GM12892 (cell line): ENCODE measurements around the gene C22orf31.

Experiments used
- POLR2A ChIP-seq: IDR thresholded peaks from 2 replicates; pipeline ENCODE4 v1.6.1; 2011; ENCODE audit warnings: low read depth, low read length, control low read depth
- POLR2AphosphoS5 ChIP-seq: IDR thresholded peaks from 2 replicates; pipeline ENCODE4 v1.6.1; 2011; ENCODE audit warnings: low read depth, low read length, control low read depth

- TF ChIP-seq POLR2A = no peak
- no peak for TF ChIP-seq POLR2AphosphoS5
Measured at GRCh38 chr22:29050457-29050856, 11.2 kb downstream of the C22orf31 start.
